Hepatocyte (in vitro differentiated cells): ENCODE results near the gene TMEM202.

Source experiments
- EZH2 ChIP-seq: fragments of 200-600 bp; sonication (generic); IDR thresholded peaks from 2 replicates; pipeline ENCODE4 v1.6.1; 2016; ENCODE audit warnings: antibody characterized with exemption, mild to moderate bottlenecking, borderline replicate concordance
- EZH2phosphoT487 ChIP-seq: fragments of 200-600 bp; sonication (generic); IDR thresholded peaks from one replicate; pipeline ENCODE4 v1.6.1; 2018; ENCODE audit warnings: antibody characterized with exemption, mild to moderate bottlenecking, low read depth, moderate library complexity; ENCODE audit not compliant: unreplicated experiment, severe bottlenecking
- TF ChIP-seq, protein P1 (sequence below): fragments of 200-600 bp; sonication (generic); IDR thresholded peaks from 2 replicates; pipeline ENCODE4 v1.5.1; 2016; ENCODE audit warnings: antibody characterized with exemption, mild to moderate bottlenecking; ENCODE audit not compliant: poor library complexity

DNA sequence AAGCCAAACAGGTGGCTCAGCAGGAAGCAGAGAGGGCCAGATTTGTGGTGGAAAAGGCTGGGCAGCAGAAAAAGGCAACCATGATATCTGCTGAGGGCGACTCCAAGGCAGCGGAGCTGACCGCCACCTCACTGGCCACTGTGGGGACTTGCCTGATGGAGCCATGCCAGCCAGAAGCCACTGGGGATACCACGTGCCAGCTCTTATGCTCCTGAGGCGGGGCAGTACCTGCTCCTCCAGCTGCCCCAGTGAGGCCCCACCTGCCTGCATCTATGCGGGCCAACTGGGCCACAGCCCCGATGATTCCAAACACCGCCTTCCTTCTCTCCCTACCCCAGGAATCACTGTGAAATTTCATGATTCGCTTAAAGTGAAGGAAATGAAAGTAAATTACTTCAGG, 53.1 kb downstream of the TMEM202 start:
- TF ChIP-seq, protein P1, sequence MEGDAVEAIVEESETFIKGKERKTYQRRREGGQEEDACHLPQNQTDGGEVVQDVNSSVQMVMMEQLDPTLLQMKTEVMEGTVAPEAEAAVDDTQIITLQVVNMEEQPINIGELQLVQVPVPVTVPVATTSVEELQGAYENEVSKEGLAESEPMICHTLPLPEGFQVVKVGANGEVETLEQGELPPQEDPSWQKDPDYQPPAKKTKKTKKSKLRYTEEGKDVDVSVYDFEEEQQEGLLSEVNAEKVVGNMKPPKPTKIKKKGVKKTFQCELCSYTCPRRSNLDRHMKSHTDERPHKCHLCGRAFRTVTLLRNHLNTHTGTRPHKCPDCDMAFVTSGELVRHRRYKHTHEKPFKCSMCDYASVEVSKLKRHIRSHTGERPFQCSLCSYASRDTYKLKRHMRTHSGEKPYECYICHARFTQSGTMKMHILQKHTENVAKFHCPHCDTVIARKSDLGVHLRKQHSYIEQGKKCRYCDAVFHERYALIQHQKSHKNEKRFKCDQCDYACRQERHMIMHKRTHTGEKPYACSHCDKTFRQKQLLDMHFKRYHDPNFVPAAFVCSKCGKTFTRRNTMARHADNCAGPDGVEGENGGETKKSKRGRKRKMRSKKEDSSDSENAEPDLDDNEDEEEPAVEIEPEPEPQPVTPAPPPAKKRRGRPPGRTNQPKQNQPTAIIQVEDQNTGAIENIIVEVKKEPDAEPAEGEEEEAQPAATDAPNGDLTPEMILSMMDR: no peak
- TF ChIP-seq EZH2phosphoT487 (no peak), EZH2 (no peak)
